ENCODE data around the gene TRRAP. TPM values are rescaled to one million over a fixed set of nuclear protein-coding genes. Genes with fewer than 3 reads are reported as not detected.
A peak's percentile ranks its signal among the peaks of the same experiment; 100 is the strongest.

Gene TRRAP
- total RNA-seq, 1 donor from 2014 or later, result 30.4 TPM

- Mint-ChIP-seq H3K36me3 (ENCODE audit: low read depth) (peaks cover 63% of the 10 kb centered on the region), H3K27ac (ENCODE audit: unreplicated experiment) (no peak overlapping the region), H3K4me1 (ENCODE audit: low read depth) (no peaks in the 10 kb centered on the region), H3K27me3 (ENCODE audit: low read depth) (no peaks in the 10 kb centered on the region), H3K4me3 (ENCODE audit: unreplicated experiment) (no peak overlapping the region), H3K9me3 (ENCODE audit: low read depth) (no peaks in the 10 kb centered on the region)
- TF ChIP-seq, protein P1, sequence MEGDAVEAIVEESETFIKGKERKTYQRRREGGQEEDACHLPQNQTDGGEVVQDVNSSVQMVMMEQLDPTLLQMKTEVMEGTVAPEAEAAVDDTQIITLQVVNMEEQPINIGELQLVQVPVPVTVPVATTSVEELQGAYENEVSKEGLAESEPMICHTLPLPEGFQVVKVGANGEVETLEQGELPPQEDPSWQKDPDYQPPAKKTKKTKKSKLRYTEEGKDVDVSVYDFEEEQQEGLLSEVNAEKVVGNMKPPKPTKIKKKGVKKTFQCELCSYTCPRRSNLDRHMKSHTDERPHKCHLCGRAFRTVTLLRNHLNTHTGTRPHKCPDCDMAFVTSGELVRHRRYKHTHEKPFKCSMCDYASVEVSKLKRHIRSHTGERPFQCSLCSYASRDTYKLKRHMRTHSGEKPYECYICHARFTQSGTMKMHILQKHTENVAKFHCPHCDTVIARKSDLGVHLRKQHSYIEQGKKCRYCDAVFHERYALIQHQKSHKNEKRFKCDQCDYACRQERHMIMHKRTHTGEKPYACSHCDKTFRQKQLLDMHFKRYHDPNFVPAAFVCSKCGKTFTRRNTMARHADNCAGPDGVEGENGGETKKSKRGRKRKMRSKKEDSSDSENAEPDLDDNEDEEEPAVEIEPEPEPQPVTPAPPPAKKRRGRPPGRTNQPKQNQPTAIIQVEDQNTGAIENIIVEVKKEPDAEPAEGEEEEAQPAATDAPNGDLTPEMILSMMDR (IDR thresholded peaks at IDR 0.05), result no peak
- no peak for DNase-seq (ENCODE audit: low spot score)
Observed at GRCh38 chr7:98956937-98957336, 78.6 kb downstream of the TRRAP start.

DNA sequence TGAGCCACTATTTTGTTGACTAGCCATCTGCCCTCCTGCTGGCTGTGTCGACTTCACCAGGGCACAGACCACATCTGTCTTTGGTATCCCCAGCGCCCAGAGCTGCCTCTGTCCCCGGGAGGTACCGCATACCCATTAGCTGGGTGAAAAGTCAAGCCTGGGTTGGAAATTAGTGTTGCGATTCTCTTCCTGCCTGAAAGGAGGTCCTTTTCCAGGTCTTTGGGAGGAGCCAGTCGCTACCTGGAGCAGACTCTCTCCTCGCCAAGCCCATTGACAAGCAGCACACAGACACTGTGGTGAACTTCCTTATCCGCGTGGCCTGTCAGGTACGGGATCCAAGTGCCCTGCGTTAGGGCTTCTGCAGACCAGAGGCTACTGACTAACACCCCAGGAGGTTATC is 79.4 kb downstream of the TRRAP start:
- TF ChIP-seq, protein P1 (IDR thresholded peaks at IDR 0.05), result no peak
- Mint-ChIP-seq H3K4me1 (ENCODE audit: low read depth) (no peaks in the 10 kb centered on the region), H3K27ac (ENCODE audit: unreplicated experiment) (peak overlapping the region; percentile 10)

GRCh38 chr7:98958968-98959367 is 80.6 kb downstream of the TRRAP start:
- H3K4me3 Mint-ChIP-seq (ENCODE audit: unreplicated experiment), result no peak overlapping the region
- no peak overlapping the region for H3K27ac Mint-ChIP-seq (ENCODE audit: unreplicated experiment)
- peaks cover 55% of the 10 kb centered on the region for H3K36me3 Mint-ChIP-seq (ENCODE audit: low read depth)
- no peak for DNase-seq (ENCODE audit: low spot score)
- H3K9me3 Mint-ChIP-seq (ENCODE audit: low read depth), result no peaks in the 10 kb centered on the region
- no peaks in the 10 kb centered on the region for H3K27me3 Mint-ChIP-seq (ENCODE audit: low read depth)
- TF ChIP-seq, protein P1 (IDR thresholded peaks at IDR 0.05), result no peak
- H3K4me1 Mint-ChIP-seq (ENCODE audit: low read depth), result no peaks in the 10 kb centered on the region

More for the DNA sequence above, 79.4 kb downstream of the TRRAP start:
- DNase-seq (ENCODE audit: low spot score), result no peak
- Mint-ChIP-seq H3K9me3 (ENCODE audit: low read depth) (no peaks in the 10 kb centered on the region), H3K36me3 (ENCODE audit: low read depth) (peaks cover 63% of the 10 kb centered on the region), H3K27me3 (ENCODE audit: low read depth) (no peaks in the 10 kb centered on the region), H3K4me3 (ENCODE audit: unreplicated experiment) (no peak overlapping the region)

GRCh38 chr7:98963305-98963704 is 85.0 kb downstream of the TRRAP start:
- no peaks in the 10 kb centered on the region for H3K9me3 Mint-ChIP-seq (ENCODE audit: low read depth)
- DNase-seq (ENCODE audit: low spot score), result no peak
- H3K4me3 Mint-ChIP-seq (ENCODE audit: unreplicated experiment), result no peak overlapping the region
- H3K27ac Mint-ChIP-seq (ENCODE audit: unreplicated experiment), result peak overlapping the region; percentile 17
- no peaks in the 10 kb centered on the region for H3K27me3 Mint-ChIP-seq (ENCODE audit: low read depth)
- peaks cover 53% of the 10 kb centered on the region for H3K36me3 Mint-ChIP-seq (ENCODE audit: low read depth)
- TF ChIP-seq, protein P1 (IDR thresholded peaks at IDR 0.05), result no peak
- no peaks in the 10 kb centered on the region for H3K4me1 Mint-ChIP-seq (ENCODE audit: low read depth)

DNA sequence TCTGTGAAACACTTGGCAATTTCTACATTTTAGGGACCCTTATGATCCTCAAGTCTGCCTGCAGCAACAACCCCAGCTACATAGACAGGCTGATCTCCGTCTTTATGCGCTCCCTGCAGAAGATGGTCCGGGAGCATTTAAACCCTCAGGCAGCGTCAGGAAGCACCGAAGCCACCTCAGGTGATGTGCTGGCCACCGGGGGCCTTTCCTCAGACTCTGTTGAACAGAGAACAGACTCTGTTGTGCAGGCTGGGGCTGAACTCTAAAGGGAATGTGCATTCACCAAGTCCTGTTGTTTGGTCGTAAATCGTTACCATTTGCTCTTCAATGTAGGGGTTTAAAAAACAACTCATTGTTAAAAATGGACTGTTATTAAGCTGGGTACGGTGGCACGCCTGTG is 86.3 kb downstream of the TRRAP start:
- H3K4me1 Mint-ChIP-seq (ENCODE audit: low read depth), result no peaks in the 10 kb centered on the region
- H3K27me3 Mint-ChIP-seq (ENCODE audit: low read depth), result no peaks in the 10 kb centered on the region
- H3K4me3 Mint-ChIP-seq (ENCODE audit: unreplicated experiment), result no peak overlapping the region
- no peak overlapping the region for H3K27ac Mint-ChIP-seq (ENCODE audit: unreplicated experiment)
- TF ChIP-seq, protein P1 (IDR thresholded peaks at IDR 0.05), result no peak
- H3K36me3 Mint-ChIP-seq (ENCODE audit: low read depth), result peaks cover 58% of the 10 kb centered on the region
- DNase-seq (ENCODE audit: low spot score), result no peak
- H3K9me3 Mint-ChIP-seq (ENCODE audit: low read depth), result no peaks in the 10 kb centered on the region

All from chondrocyte (in vitro differentiated cells).